Measurements from ENCODE around the gene TOB1. TPM values are rescaled to one million over a fixed set of nuclear protein-coding genes. Genes with fewer than 3 reads are reported as not detected.

The TOB1 gene
- total and polyA plus RNA-seq, 2 of the 4 experiments (the other 2 are of a cell fraction), result 4.3 to 9.0 TPM

DNA sequence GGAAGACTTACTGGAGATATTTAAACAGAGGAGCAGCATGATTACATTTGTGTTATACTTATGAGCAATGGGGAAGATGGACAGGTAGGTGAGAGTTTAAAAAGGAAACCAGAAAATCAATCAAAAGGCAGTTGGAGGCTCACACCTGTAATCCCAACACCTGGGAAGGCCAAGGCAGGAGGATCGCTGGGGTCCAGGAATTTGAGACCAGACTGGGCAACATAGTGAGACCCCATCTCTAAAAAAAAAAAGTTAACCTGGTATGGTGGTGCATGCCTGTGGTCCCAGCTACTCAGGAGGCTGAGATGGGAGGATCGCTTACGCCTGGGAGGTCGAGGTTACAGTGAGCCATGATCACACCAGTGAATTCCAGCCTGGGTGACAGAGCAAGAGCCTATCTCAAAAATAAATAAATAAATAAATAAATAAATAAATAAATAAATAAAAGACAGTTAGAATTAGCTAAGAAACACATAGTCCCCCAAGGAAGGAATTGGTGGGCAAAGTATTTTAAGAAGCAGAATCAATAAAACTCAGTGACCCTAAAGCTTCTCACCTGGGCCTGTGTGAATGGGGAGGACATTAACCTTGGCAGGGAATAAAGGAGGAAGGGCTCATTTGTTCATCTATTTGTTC lies 32.3 kb upstream of the TOB1 start:
- in situ Hi-C loops (cut with MboI; ENCODE audit: low sequenced_read_pairs), result no loop called here
- Histone ChIP-seq H3K4me2 (ENCODE audit: low read depth, low read length) (no peak overlapping the region), H3K9ac (ENCODE audit: low read depth, low read length) (no peak overlapping the region), H4K5ac (ENCODE audit: low read depth, low read length) (no peak overlapping the region), H3K4me3 (ENCODE audit: insufficient read depth, low read depth, low read length) (no peak overlapping the region), H3K56ac (ENCODE audit: extremely low read depth, insufficient read depth, low read length) (no peak overlapping the region), H3K9me3 (ENCODE audit: control insufficient read depth, insufficient read depth, low read length) (no peaks in the 10 kb centered on the region), H3K27me3 (ENCODE audit: control insufficient read depth, insufficient read depth, low read length) (no peaks in the 10 kb centered on the region), H2BK5ac (ENCODE audit: low read depth, low read length, poor library complexity, severe bottlenecking) (no peak overlapping the region), H2BK120ac (ENCODE audit: low read depth, low read length) (no peak overlapping the region), H3K4me1 (ENCODE audit: control insufficient read depth, insufficient read depth, low read length) (peaks cover 3% of the 10 kb centered on the region), H2AK5ac (ENCODE audit: low read depth, low read length) (no peak overlapping the region), H3K79me1 (ENCODE audit: low read depth in 1 of 2, low read length in 2 of 2) (no peaks in the 10 kb centered on the region), H3K36me3 (ENCODE audit: control insufficient read depth, insufficient read depth, low read length) (no peaks in the 10 kb centered on the region), H3K14ac (replicated peaks; ENCODE audit: low read depth, low read length) (no peak overlapping the region), H2BK15ac (ENCODE audit: low read depth, low read length) (no peak overlapping the region), H2AK9ac (replicated peaks; ENCODE audit: low read depth, low read length, poor library complexity) (no peak overlapping the region), H3K9me1 (ENCODE audit: insufficient read depth, low read length) (0 out of 2 replicates have a peak, but pooled peaks cover 3% of the 10 kb centered on the region), H3K18ac (ENCODE audit: low read depth, low read length) (no peak overlapping the region), H3K4ac (ENCODE audit: low read depth, low read length) (no peak overlapping the region), H4K91ac (ENCODE audit: insufficient read depth, low read depth, low read length) (no peak overlapping the region), H4K20me1 (ENCODE audit: insufficient read depth, low read length) (no peaks in the 10 kb centered on the region), H3K23ac (ENCODE audit: low read depth, low read length) (no peak overlapping the region), H2AFZ (replicated peaks; ENCODE audit: low read length, poor library complexity) (no peak overlapping the region), H2BK20ac (ENCODE audit: low read depth, low read length) (no peak overlapping the region), H4K8ac (ENCODE audit: low read depth in 2 of 2, low read length in 2 of 2) (no peak overlapping the region), H3K27ac (ENCODE audit: insufficient read depth, low read length) (no peak overlapping the region)
- TF ChIP-seq RCOR1 (IDR thresholded peaks at IDR 0.05; ENCODE audit: insufficient replicate concordance, low read length) (no peak), CEBPB (IDR thresholded peaks at IDR 0.05; ENCODE audit: low read depth, low read length) (no peak), MAFK (IDR thresholded peaks at IDR 0.05; ENCODE audit: low read depth, low read length) (no peak), SMC3 (IDR thresholded peaks at IDR 0.05; ENCODE audit: low read depth, low read length) (no peak), RFX5 (IDR thresholded peaks at IDR 0.05; ENCODE audit: low read depth, low read length) (no peak), MAZ (IDR thresholded peaks at IDR 0.05; ENCODE audit: borderline replicate concordance, low read depth, low read length) (no peak), NFE2L2 (IDR thresholded peaks at IDR 0.05; ENCODE audit: low read depth, low read length) (no peak), CHD1 (IDR thresholded peaks at IDR 0.05; ENCODE audit: low read depth, low read length) (no peak), RAD21 (IDR thresholded peaks at IDR 0.05; ENCODE audit: low read length) (no peak), FOS (IDR thresholded peaks at IDR 0.05; ENCODE audit: low read depth, low read length) (no peak), POLR2A (IDR thresholded peaks at IDR 0.05; ENCODE audit: low read depth, low read length) (no peak)
- TF ChIP-seq, protein P1, sequence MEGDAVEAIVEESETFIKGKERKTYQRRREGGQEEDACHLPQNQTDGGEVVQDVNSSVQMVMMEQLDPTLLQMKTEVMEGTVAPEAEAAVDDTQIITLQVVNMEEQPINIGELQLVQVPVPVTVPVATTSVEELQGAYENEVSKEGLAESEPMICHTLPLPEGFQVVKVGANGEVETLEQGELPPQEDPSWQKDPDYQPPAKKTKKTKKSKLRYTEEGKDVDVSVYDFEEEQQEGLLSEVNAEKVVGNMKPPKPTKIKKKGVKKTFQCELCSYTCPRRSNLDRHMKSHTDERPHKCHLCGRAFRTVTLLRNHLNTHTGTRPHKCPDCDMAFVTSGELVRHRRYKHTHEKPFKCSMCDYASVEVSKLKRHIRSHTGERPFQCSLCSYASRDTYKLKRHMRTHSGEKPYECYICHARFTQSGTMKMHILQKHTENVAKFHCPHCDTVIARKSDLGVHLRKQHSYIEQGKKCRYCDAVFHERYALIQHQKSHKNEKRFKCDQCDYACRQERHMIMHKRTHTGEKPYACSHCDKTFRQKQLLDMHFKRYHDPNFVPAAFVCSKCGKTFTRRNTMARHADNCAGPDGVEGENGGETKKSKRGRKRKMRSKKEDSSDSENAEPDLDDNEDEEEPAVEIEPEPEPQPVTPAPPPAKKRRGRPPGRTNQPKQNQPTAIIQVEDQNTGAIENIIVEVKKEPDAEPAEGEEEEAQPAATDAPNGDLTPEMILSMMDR (conservative IDR thresholded peaks at IDR 0.05; ENCODE audit: low read depth, low read length), result no peak
- TF ChIP-seq, protein P2, sequence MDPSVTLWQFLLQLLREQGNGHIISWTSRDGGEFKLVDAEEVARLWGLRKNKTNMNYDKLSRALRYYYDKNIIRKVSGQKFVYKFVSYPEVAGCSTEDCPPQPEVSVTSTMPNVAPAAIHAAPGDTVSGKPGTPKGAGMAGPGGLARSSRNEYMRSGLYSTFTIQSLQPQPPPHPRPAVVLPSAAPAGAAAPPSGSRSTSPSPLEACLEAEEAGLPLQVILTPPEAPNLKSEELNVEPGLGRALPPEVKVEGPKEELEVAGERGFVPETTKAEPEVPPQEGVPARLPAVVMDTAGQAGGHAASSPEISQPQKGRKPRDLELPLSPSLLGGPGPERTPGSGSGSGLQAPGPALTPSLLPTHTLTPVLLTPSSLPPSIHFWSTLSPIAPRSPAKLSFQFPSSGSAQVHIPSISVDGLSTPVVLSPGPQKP (IDR thresholded peaks at IDR 0.05; ENCODE audit: borderline replicate concordance, low read depth, low read length), result no peak
- TF ChIP-seq, protein P3, sequence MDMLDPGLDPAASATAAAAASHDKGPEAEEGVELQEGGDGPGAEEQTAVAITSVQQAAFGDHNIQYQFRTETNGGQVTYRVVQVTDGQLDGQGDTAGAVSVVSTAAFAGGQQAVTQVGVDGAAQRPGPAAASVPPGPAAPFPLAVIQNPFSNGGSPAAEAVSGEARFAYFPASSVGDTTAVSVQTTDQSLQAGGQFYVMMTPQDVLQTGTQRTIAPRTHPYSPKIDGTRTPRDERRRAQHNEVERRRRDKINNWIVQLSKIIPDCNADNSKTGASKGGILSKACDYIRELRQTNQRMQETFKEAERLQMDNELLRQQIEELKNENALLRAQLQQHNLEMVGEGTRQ (IDR thresholded peaks at IDR 0.05; ENCODE audit: low read depth, low read length), result no peak
- BruUV-seq (replicated peaks), result no TSS peak
- intact Hi-C loops (cut with micrococcal nuclease), result no loop called here
- dilution Hi-C loops (cut with HindIII; ENCODE audit: low sequenced_read_pairs, unreplicated experiment), result no loop called here
- 100% methylated on average over 1 of the region's 4 CpGs; no CpG with 5 or more reads in 1 of the 2 experiments for WGBS, 2 experiments (ENCODE audit: extremely low coverage in 2 of 2, insufficient read length in 1 of 2)
- DNase-seq, result no peak
- POLR2A ChIA-PET (ENCODE audit: unreplicated experiment), result no interaction called here
- CTCF ChIA-PET, result interaction anchor here (0.7 kb wide), 2 partner anchors 15 to 45 kb away, joined by 3 to 4 read pairs; no protein-coding TSS in a partner anchor
- ATAC-seq (ENCODE audit: low read depth), result no peak
